HG03095 (cell line): ENCODE measurements around the gene YTHDC1.
"Not testable (repeated sequence)": the region's sequence is repeated elsewhere in the genome, so short reads cannot be mapped to it uniquely, and the experiment has no call there.

ENCODE experiments used
- ATAC-seq: cut with Tn5 transposase; IDR thresholded peaks from one replicate; pipeline ENCODE4 v1.9.1; 2021; ENCODE audit warnings: moderate library complexity; ENCODE audit not compliant: unreplicated experiment

YTHDC1 gene

GRCh38 chr4:68297137-68297536 lies 52.8 kb downstream of the YTHDC1 start:
- ATAC-seq, result no peak

- ATAC-seq, result no peak
Observed at GRCh38 chr4:68291256-68291655, 58.6 kb downstream of the YTHDC1 start.

DNA sequence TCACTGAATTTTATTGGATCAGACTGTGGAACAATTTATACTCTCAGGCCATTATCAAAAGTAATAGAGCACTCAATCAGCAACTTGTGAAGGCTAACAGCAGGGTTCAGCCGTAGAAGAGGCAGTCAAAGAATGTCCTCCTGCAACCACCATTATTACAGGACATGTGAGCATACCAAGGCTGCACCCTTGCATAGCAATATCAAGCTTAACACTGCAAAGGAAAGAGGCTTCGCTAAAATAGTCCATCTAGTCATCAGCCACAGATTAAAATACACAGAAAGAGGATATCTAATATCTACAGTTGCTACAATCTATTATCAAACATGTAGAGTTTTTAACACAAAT lies 61.5 kb downstream of the YTHDC1 start:
- no peak for ATAC-seq

GRCh38 chr4:68287704-68288392 lies 62.0 kb downstream of the YTHDC1 start:
- no peak for ATAC-seq

GRCh38 chr4:68283714-68284113 lies 66.2 kb downstream of the YTHDC1 start:
- no peak for ATAC-seq

GRCh38 chr4:68283095-68283494 lies 66.8 kb downstream of the YTHDC1 start:
- ATAC-seq, result no peak

GRCh38 chr4:68281796-68282740 lies 67.8 kb downstream of the YTHDC1 start:
- ATAC-seq, result not testable (repeated sequence)

DNA sequence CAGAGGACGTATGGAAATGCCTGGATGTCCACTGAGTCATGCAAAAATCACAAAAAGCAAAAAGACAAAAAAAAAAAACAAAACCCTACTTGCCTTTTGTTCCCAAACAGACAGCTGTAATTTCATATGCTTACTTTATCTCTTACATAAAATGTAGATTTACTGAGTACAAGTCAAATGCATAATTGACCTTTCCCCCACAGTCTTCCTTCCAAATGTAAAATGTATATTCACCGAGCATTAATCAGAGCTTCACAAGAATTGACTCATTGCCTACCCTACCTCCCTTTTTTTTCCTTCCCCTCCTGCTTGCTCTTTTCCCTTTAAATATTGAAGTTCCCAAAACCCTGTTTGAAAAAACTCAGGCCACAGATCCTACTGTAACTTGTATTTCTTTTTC lies 71.9 kb downstream of the YTHDC1 start:
- ATAC-seq, result no peak

GRCh38 chr4:68277627-68278026 lies 72.3 kb downstream of the YTHDC1 start:
- ATAC-seq, result no peak

GRCh38 chr4:68272860-68273259 lies 77.0 kb downstream of the YTHDC1 start:
- ATAC-seq, result no peak

DNA sequence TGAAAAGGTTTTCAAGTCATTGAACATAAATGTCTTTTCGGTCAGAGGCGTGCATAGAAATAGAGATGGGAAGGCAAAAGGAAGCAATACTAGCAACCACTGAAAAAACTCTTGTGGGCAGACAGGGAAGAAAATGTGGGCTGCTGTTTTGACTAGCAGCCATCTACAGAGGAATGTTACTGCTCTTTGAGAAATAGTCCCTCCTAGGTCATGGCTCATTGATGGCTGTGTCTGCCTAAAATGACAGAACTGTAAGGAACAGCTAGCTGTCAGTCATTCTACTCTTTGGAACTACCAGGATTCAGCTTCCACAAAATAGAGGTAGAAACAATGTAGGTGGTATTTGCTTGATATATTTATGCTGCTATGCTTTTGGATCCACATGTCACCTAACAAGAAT lies 77.5 kb downstream of the YTHDC1 start:
- ATAC-seq, result peak; percentile 67

DNA sequence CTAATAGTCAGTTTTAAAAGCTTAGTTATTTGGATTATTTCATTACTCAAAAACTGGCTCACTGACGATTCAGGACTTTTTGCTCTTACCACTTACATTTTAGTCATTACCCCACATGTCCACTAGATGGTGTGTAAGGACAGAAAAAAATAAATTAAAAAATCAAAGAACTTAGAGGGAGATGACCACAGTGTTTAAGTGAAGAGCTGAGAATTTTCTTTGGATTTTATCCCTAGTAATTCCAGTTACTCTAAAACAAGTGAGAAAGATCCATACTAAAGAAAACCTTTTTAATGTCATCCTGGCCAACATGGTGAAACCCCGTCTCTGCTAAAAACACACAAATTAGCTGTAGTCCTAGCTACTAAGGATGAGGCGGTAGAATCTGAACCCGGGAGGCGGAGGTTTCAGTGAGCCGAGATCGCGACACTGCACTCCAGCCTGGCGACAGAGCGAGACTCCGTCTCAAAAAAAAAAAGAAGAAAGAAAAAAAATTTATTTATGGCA lies 78.0 kb downstream of the YTHDC1 start:
- ATAC-seq, result peak; percentile 63

DNA sequence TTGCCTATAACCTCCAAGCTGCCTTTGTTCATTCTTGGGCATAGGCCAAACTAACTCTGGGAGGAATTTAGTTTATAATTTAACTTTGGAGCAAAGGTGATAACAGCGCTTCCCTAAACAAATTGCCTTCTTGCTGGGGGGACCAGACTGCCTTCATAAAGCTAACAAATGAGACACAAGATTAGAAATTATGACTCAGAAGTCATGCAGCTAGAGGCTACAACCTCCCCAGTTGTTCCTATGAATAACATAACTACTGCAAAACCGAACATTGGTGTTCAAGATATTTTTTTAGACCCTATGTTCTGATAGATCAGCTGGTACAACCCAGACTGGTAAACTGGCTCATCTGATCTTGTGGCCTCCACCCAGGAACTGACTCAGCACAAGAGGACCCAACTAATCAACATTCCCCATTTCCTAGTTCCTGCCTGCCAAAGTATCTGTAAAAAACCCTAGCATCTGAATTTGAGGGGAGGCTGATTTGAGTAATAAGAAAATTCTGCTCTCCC lies 82.4 kb downstream of the YTHDC1 start:
- ATAC-seq, result no peak

DNA sequence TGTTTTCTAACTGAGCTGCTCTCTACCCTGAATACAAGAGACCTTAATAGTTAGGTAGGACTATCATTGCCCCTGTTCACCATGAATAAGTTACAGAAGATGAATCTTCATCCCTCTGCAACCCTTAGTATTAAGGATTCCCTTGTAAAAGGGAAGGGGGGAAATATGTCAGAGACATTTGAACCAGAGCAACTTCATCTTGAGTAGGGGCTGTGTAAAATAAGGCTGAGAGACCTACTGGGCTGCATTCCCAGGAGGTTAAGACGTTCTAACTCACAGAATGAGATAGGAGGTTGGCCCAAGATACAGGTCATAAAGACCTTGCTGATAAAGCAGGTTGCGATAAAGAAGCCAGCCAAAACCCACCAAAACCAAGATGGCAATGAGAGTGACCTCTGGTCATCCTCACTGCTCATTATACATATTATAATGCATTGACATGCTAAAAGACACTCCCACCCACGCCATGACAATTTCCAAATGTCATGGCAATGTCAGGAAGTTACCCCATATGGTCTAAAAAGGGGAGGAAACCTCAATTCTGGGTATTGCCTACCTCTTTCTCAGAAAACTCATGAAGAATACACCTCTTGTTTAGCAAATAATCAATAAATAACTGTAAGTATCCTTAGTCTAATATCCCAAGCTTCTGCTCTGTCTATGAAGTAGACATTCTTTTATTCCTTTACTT lies 84.9 kb downstream of the YTHDC1 start:
- ATAC-seq, result no peak
